Measurements from ENCODE around the gene SCARF2. TPM values are rescaled to one million over a fixed set of nuclear protein-coding genes. Genes with fewer than 3 reads are reported as not detected.

Gene SCARF2
- total RNA-seq, 4 donors from 2014 or later, result 28.4 to 72.0 (median 53.1) TPM

- Histone ChIP-seq H3K4me1 (peaks cover 0 to 5% (median under 1%) of the 10 kb centered on the region in 4 donors), H3K4me3 (no peak overlapping the region), H3K27me3 (no peaks in the 10 kb centered on the region), H3K27ac (no peak overlapping the region), H3K36me3 (peaks cover 0 to 53% (median 10%) of the 10 kb centered on the region in 3 donors), H3K9me3 (no peaks in the 10 kb centered on the region)
- 83 to 87% methylated on average over 6 of the region's 6 CpGs for WGBS, 2 donors
- TF ChIP-seq CTCF (IDR thresholded peaks at IDR 0.05), result no peak
- no peak for TF ChIP-seq EP300 (IDR thresholded peaks at IDR 0.05)
- TF ChIP-seq POLR2A (IDR thresholded peaks at IDR 0.05), result no peak
- no peak for DNase-seq (ENCODE audit: low spot score in 2 of 2)
Observed at GRCh38 chr22:20469110-20469868, 31.7 kb upstream of the SCARF2 start.

- Histone ChIP-seq H3K36me3 (peaks cover 0 to 64% (median 10%) of the 10 kb centered on the region in 3 donors), H3K9me3 (no peaks in the 10 kb centered on the region), H3K27me3 (no peaks in the 10 kb centered on the region), H3K4me1 (peaks cover 0 to 17% (median 8%) of the 10 kb centered on the region in 4 donors), H3K4me3 (no peak overlapping the region), H3K27ac (no peak overlapping the region)
- WGBS, 2 donors, result 77 to 86% methylated on average over 3 of the region's 3 CpGs
- DNase-seq (ENCODE audit: low spot score in 2 of 2), result no peak
- TF ChIP-seq EP300 (IDR thresholded peaks at IDR 0.05), result no peak
- no peak for TF ChIP-seq CTCF (IDR thresholded peaks at IDR 0.05)
- no peak for TF ChIP-seq POLR2A (IDR thresholded peaks at IDR 0.05)
Observed at GRCh38 chr22:20466659-20467379, 29.2 kb upstream of the SCARF2 start.

- H3K9me3 ChIP-seq, result no peaks in the 10 kb centered on the region
- H3K4me3 ChIP-seq, result no peak overlapping the region
- peaks cover 0 to 53% (median 6%) of the 10 kb centered on the region in 3 donors for H3K36me3 ChIP-seq
- TF ChIP-seq CTCF (IDR thresholded peaks at IDR 0.05) (no peak), POLR2A (IDR thresholded peaks at IDR 0.05) (no peak), EP300 (IDR thresholded peaks at IDR 0.05) (no peak)
- H3K4me1 ChIP-seq, result peaks cover 0 to 17% (median 8%) of the 10 kb centered on the region in 4 donors
- no peaks in the 10 kb centered on the region for H3K27me3 ChIP-seq
- 82 to 87% methylated on average over 5 of the region's 5 CpGs for WGBS, 2 donors
- DNase-seq (ENCODE audit: low spot score in 2 of 2), result no peak
- no peak overlapping the region for H3K27ac ChIP-seq
Observed at GRCh38 chr22:20465759-20466077, 28.1 kb upstream of the SCARF2 start.

GRCh38 chr22:20464912-20465758 is 27.5 kb upstream of the SCARF2 start:
- TF ChIP-seq EP300 (IDR thresholded peaks at IDR 0.05) (no peak), CTCF (IDR thresholded peaks at IDR 0.05) (no peak), POLR2A (IDR thresholded peaks at IDR 0.05) (no peak)
- H3K27me3 ChIP-seq, result no peaks in the 10 kb centered on the region
- no peaks in the 10 kb centered on the region for H3K9me3 ChIP-seq
- peaks cover 0 to 48% (median 6%) of the 10 kb centered on the region in 3 donors for H3K36me3 ChIP-seq
- H3K4me1 ChIP-seq, result peaks cover 0 to 17% (median 8%) of the 10 kb centered on the region in 4 donors
- no peak overlapping the region for H3K4me3 ChIP-seq
- no peak for DNase-seq (ENCODE audit: low spot score in 2 of 2)
- peak overlapping the region in 1 of 4 donors; percentile 48 for H3K27ac ChIP-seq
- WGBS, 2 donors, result 88 to 93% methylated on average over 31 to 32 of the region's 32 CpGs

Data from tibial nerve (tissue), 4 donors.